Esophagus squamous epithelium (tissue), 5 donors: ENCODE data around the gene AKIRIN1. TPM values are rescaled to one million over a fixed set of nuclear protein-coding genes. Genes with fewer than 3 reads are reported as not detected.

Experiments used
- DNase-seq: peaks from one replicate; lab custom pipeline; 2025; lab: John Stamatoyannopoulos, UW
- H3K27ac ChIP-seq, 4 donors: fragments of 200-600 bp; sonication (generic); one replicate each; pipeline ENCODE4 v1.5.1; 2016 to 2019; ENCODE audit warnings: mild to moderate bottlenecking in 1 of 4
- H3K27me3 ChIP-seq, 4 donors: fragments of 200-600 bp; sonication (generic); 1 replicate in 3 of 4; 2 replicates in 1 of 4; pipeline versions ENCODE4 v1.5.1 to v1.6.0; 2017 to 2021; ENCODE audit warnings: antibody characterized with exemption in 1 of 4
- H3K36me3 ChIP-seq, 3 donors: fragments of 200-600 bp; sonication (generic); one replicate each; pipeline ENCODE4 v1.5.1; 2016 to 2019
- H3K4me1 ChIP-seq, 3 donors: fragments of 200-600 bp; sonication (generic); one replicate each; pipeline ENCODE4 v1.5.1; 2017 to 2019
- H3K4me3 ChIP-seq, 4 donors: fragments of 200-600 bp; sonication (generic); 1 replicate in 3 of 4; 2 replicates in 1 of 4; pipeline ENCODE4 v1.5.1; 2016 to 2019; ENCODE audit warnings: mild to moderate bottlenecking in 2 of 4, moderate library complexity in 1 of 4
- H3K9me3 ChIP-seq, 3 donors: fragments of 200-600 bp; sonication (generic); one replicate each; pipeline ENCODE4 v1.5.1; 2016 to 2019
- POLR2A ChIP-seq, 4 donors: fragments of 450-650 bp; IDR thresholded peaks; one replicate each; pipeline ENCODE4 v1.6.1; 2017; ENCODE audit warnings: antibody characterized with exemption in 4 of 4, mild to moderate bottlenecking in 4 of 4, moderate library complexity in 3 of 4
- WGBS, 2 donors: methylation state at CpG; one replicate each; pipeline ENCODE4 v1.1.5; 2018; 5-methylcytosine and 5-hydroxymethylcytosine counted together
- intact Hi-C: fragments of 100-400 bp; cut with DNase I; formaldehyde crosslinking; loops from one replicate; pipeline ENCODE4 v1.15.0; 2022
- total RNA-seq, 4 donors: library from RNA; depleted of rRNA; stranded (reverse); fragments of >200 nt; gene quantifications; one replicate each; pipeline ENCODE4 v1.1.0, GENCODE V29; 2016
- TF ChIP-seq, protein P1 (sequence below), 6 experiments: fragments of 450-650 bp in 4 of 6; fragments of 200-600 bp in 2 of 6; sonication (generic) in 2 of 6; IDR thresholded peaks; one replicate each; pipeline ENCODE4 v1.5.1; 2016 to 2019; ENCODE audit warnings: antibody characterized with exemption in 6 of 6, mild to moderate bottlenecking in 4 of 6, moderate library complexity in 4 of 6
- donor health status: DM: yes; HTN: yes; CAD: no.

AKIRIN1 gene
- total RNA-seq, 4 donors from 2014 or later = 23.5 to 30.0 (median 27.1) TPM

DNA sequence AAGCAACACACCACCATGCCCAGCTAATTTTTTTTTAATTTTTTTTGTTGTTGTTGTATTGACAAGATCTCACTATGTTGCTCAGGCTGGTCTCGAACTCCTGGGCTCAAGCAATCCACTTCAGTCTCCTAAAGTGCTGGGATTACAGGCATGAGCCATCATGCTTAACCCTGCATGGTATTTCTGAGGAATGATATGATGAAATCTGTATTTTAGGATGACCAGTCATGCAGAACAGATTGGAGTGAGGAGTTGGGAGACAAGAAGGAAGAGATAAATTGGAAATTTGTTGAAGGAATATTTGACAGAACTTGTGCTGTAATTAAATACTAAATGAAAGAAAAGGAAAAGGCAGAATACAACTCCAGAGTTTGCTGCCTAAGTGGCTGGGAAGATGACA is 30.4 kb downstream of the AKIRIN1 start:
- 43 to 100% methylated on average over 1 of the region's 1 CpG for WGBS, 2 donors
- Histone ChIP-seq H3K27ac (no peak overlapping the region), H3K27me3 (no peaks in the 10 kb centered on the region), H3K4me1 (peaks cover 2 to 10% (median 6%) of the 10 kb centered on the region in 3 donors), H3K36me3 (no peaks in the 10 kb centered on the region), H3K4me3 (no peak overlapping the region), H3K9me3 (no peaks in the 10 kb centered on the region)
- TF ChIP-seq POLR2A (IDR thresholded peaks at IDR 0.05) = no peak
- TF ChIP-seq, protein P1, sequence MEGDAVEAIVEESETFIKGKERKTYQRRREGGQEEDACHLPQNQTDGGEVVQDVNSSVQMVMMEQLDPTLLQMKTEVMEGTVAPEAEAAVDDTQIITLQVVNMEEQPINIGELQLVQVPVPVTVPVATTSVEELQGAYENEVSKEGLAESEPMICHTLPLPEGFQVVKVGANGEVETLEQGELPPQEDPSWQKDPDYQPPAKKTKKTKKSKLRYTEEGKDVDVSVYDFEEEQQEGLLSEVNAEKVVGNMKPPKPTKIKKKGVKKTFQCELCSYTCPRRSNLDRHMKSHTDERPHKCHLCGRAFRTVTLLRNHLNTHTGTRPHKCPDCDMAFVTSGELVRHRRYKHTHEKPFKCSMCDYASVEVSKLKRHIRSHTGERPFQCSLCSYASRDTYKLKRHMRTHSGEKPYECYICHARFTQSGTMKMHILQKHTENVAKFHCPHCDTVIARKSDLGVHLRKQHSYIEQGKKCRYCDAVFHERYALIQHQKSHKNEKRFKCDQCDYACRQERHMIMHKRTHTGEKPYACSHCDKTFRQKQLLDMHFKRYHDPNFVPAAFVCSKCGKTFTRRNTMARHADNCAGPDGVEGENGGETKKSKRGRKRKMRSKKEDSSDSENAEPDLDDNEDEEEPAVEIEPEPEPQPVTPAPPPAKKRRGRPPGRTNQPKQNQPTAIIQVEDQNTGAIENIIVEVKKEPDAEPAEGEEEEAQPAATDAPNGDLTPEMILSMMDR (IDR thresholded peaks at IDR 0.05) = no peak
- intact Hi-C loops = no loop called here
- DNase-seq = no peak

DNA sequence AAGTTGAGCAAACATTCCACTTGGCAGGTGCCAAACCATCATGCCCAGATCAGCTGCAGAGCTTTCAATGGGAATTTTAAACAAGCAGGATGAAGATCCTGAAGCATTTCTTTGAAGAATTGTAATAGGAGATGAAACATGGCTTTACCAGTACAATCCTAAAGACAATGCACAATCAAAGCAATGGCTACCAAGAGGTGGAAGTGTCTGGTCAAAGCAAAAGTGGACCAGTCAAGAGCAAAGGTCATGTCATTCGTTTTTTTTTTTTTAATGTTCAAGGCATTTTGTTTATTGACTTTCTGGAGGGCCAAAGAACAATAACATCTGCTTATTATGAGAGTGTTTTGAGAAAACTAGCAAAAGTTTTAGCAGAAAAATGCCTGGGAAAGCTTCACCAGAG is 32.1 kb downstream of the AKIRIN1 start:
- intact Hi-C loops = no loop called here
- no peak for TF ChIP-seq POLR2A (IDR thresholded peaks at IDR 0.05)
- TF ChIP-seq, protein P1 (IDR thresholded peaks at IDR 0.05) = no peak
- no peak for DNase-seq
- Histone ChIP-seq H3K9me3 (no peaks in the 10 kb centered on the region), H3K4me1 (peaks cover 10 to 23% (median 10%) of the 10 kb centered on the region in 3 donors), H3K27ac (no peak overlapping the region), H3K4me3 (no peak overlapping the region), H3K36me3 (peaks cover 0 to 3% (median 0%) of the 10 kb centered on the region in 3 donors), H3K27me3 (no peaks in the 10 kb centered on the region)
- 59 to 68% methylated on average over 1 of the region's 1 CpG for WGBS, 2 donors

DNA sequence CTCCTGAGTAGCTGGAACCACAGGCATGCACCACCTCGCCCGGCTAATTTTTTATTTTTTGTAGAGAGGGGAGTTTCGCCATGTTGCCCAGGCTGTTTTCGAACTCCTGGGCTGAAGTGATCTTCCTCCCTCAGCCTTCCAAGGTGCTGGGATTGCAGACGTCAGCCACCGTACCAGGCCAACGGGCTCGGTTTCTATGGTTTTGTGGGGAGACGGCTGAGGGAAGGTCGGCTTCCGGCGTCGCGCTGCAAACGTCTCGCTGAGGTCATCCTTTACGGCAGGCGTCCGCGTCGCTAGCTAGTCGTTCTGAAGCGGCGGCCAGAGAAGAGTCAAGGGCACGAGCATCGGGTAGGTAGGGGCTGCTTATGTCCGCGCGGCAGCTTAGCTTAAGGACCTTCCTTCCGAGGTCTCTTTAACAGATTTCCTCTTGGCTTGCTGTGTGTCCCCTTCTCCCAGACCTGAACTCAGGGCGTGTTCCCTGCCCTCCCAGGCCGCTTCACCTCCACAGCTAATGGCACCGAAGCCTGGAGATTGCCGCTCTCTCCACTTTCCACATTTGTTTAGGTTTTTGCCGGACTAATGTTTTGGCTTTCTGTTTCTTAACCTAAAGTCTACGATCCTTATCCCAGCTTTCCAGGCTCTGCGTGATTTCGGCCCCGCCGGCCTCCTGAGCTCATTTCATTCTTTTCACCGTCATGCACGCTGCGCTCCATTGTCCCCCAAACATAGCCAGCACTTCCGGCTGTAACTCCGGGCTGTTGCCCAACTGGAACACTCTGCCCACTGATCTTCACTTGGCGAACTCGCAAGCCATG is 35.2 kb downstream of the AKIRIN1 start, which contains the start of gene NDUFS5:
Gene NDUFS5 (plus strand): TSS at position 300 of the 815 bp plus-strand sequence. CDS start 2,375 bp downstream, outside the sequence.
- peak in 3 of 4 donors; percentile 53 to 92 (median 92) for TF ChIP-seq POLR2A (IDR thresholded peaks at IDR 0.05)
- TF ChIP-seq, protein P1 (IDR thresholded peaks at IDR 0.05) = no peak
- peak within 1 kb of the TSS; percentile 65 to 93 (median 78) for H3K4me3 ChIP-seq
- H3K36me3 ChIP-seq = peaks cover 12 to 34% (median 18%) of the 10 kb centered on the region in 3 donors
- 1 to 2% methylated on average over 42 to 44 of the region's 47 CpGs for WGBS, 2 donors
- H3K27me3 ChIP-seq = no peaks in the 10 kb centered on the region
- H3K27ac ChIP-seq = peak within 1 kb of the TSS; percentile 93 to 97 (median 96)
- intact Hi-C loops = no loop called here
- DNase-seq = peak; percentile 41
- H3K9me3 ChIP-seq = no peaks in the 10 kb centered on the region
- H3K4me1 ChIP-seq = peaks cover 10 to 45% (median 10%) of the 10 kb centered on the region in 3 donors

DNA sequence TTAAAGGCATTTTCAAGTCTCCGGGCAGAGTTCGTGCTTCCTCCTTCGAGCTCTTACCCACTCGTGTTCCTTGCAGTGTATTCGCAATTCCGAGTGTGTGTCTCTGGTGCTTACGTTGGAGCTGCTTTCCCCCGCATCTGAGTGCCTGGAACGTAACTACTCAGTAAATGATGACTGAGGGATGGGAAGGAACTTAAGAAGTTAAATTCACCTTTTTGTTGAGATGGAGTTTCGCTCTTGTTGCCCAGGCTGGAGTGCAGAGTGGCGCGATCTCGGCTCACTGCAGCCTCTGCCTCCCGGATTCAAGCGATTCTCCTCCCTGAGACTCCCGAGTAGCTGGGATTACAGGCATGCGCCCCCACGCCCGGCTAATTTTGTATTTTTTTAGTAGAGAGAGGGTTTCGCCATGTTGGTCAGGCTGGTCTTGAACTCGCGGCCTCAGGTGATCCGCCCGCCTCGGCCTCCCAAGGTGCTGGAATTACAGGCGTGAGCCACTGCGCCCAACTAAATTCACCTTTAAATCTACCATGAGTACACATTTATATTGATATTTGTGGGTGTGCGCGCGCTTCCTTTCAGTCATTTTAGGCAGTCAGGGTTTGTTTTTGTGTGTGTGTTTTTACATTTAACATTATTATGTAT is 35.9 kb downstream of the AKIRIN1 start:
- no peaks in the 10 kb centered on the region for H3K9me3 ChIP-seq
- DNase-seq = no peak
- peaks cover 12 to 41% (median 21%) of the 10 kb centered on the region in 3 donors for H3K36me3 ChIP-seq
- H3K4me3 ChIP-seq = peak overlapping the region; percentile 65 to 93 (median 78)
- TF ChIP-seq, protein P1 (IDR thresholded peaks at IDR 0.05) = no peak
- no peak for TF ChIP-seq POLR2A (IDR thresholded peaks at IDR 0.05)
- WGBS, 2 donors = 21 to 27% methylated on average over 27 to 28 of the region's 30 CpGs
- H3K27me3 ChIP-seq = no peaks in the 10 kb centered on the region
- peak overlapping the region; percentile 93 to 97 (median 96) for H3K27ac ChIP-seq
- H3K4me1 ChIP-seq = peaks cover 10 to 50% (median 10%) of the 10 kb centered on the region in 3 donors
- intact Hi-C loops = no loop called here
